ENCODE measurements around the gene CFLAR. TPM values are rescaled to one million over a fixed set of nuclear protein-coding genes. Genes with fewer than 3 reads are reported as not detected.

The CFLAR gene
- total and polyA plus RNA-seq, 9 of the 15 experiments (the other 6 are each of a cell fraction or from before 2014, with no cell fraction given): 27.5 to 102 (median 54.0) TPM

- no peak for TF ChIP-seq SAP30 (IDR thresholded peaks at IDR 0.05; ENCODE audit: borderline replicate concordance, insufficient read depth, low read depth, low read length, poor library complexity, severe bottlenecking)
- peak in 1 of 2 experiments; percentile 91; a peak in 3 of 4 replicates for TF ChIP-seq RCOR1 (IDR thresholded peaks at IDR 0.05; ENCODE audit: borderline replicate concordance in 1 of 2, low read depth in 2 of 2, low read length in 2 of 2)
- no peak; the same call in 1 of the 2 replicates for TF ChIP-seq CXXC5 (CRISPR knock-in tag; IDR thresholded peaks at IDR 0.05)
- 0 out of 4 replicates have a peak, but pooled peaks of 1 of the 2 experiments have one; percentile 30 for TF ChIP-seq NONO (IDR thresholded peaks at IDR 0.05; ENCODE audit: low read depth in 2 of 2, low read length in 1 of 2)
- TF ChIP-seq BACH1 (tag; IDR thresholded peaks at IDR 0.05): no peak
- no peak for TF ChIP-seq ZNF121 (CRISPR knock-in tag; conservative IDR thresholded peaks at IDR 0.05)
- no peak for TF ChIP-seq SRSF3 (IDR thresholded peaks at IDR 0.05; ENCODE audit: insufficient read depth, low read length)
- TF ChIP-seq FOS (IDR thresholded peaks at IDR 0.05; ENCODE audit: extremely low read depth, insufficient read length): no peak
- TF ChIP-seq ZKSCAN3 (CRISPR knock-in tag; IDR thresholded peaks at IDR 0.05): no peak
- no peak for TF ChIP-seq JUND (IDR thresholded peaks at IDR 0.05; ENCODE audit: borderline replicate concordance, low read depth, low read length)
- peak; percentile 23; the same call in 1 of the 3 replicates for TF ChIP-seq JUND (tag; IDR thresholded peaks at IDR 0.05; ENCODE audit: borderline replicate concordance, low read depth, low read length)
- TF ChIP-seq NBN (IDR thresholded peaks at IDR 0.05; ENCODE audit: low read depth): peak; percentile 75; the same call in 1 of the 2 replicates
- peak; percentile 25 for TF ChIP-seq DACH1 (IDR thresholded peaks at IDR 0.05; ENCODE audit: partially characterized antibody)
- peak; percentile 45; the same call in 1 of the 2 replicates for TF ChIP-seq EHMT2 (IDR thresholded peaks at IDR 0.05)
- TF ChIP-seq TOE1 (IDR thresholded peaks at IDR 0.05; ENCODE audit: borderline replicate concordance): peak; percentile 50; the same call in 1 of the 2 replicates
- no peak for TF ChIP-seq TOE1 (CRISPR knock-in tag; IDR thresholded peaks at IDR 0.05; ENCODE audit: borderline replicate concordance, low read depth)
- TF ChIP-seq ZNF274 (IDR thresholded peaks at IDR 0.05; ENCODE audit: borderline replicate concordance, low read depth, low read length): no peak
- no peak for TF ChIP-seq TEAD2 (tag; IDR thresholded peaks at IDR 0.05)
- TF ChIP-seq GATAD2B (IDR thresholded peaks at IDR 0.05; ENCODE audit: borderline replicate concordance): 0 out of 2 replicates have a peak, but pooled peaks have one; percentile 35
- no peak for TF ChIP-seq GTF2F1 (IDR thresholded peaks at IDR 0.05; ENCODE audit: low read depth, low read length)
- no peak for TF ChIP-seq POLR2AphosphoS2 (IDR thresholded peaks at IDR 0.05; ENCODE audit: low read length)
- peak; percentile 78 for TF ChIP-seq CBFA2T2 (conservative IDR thresholded peaks at IDR 0.05)
- TF ChIP-seq HDAC2 (IDR thresholded peaks at IDR 0.05): peak; percentile 78
- TF ChIP-seq BCL6 (CRISPR knock-in tag; IDR thresholded peaks at IDR 0.05): no peak
- TF ChIP-seq RAD21 (CRISPR knock-in tag; conservative IDR thresholded peaks at IDR 0.05 in 1 of 2, IDR thresholded peaks at IDR 0.05 in 1 of 2): 0 out of 4 replicates have a peak, but pooled peaks of 1 of the 2 experiments have one; percentile 11
- no peak for TF ChIP-seq MAFG (tag; conservative IDR thresholded peaks at IDR 0.05)
- no peak for TF ChIP-seq NFE2L1 (tag; IDR thresholded peaks at IDR 0.05; ENCODE audit: borderline replicate concordance, low read depth)
- no peak for TF ChIP-seq ATF1 (CRISPR knock-in tag; IDR thresholded peaks at IDR 0.05)
- TF ChIP-seq ATF1 (tag; IDR thresholded peaks at IDR 0.05): peak; percentile 58; the same call in 1 of the 2 replicates
- TF ChIP-seq ZNF133 (CRISPR knock-in tag; IDR thresholded peaks at IDR 0.05): no peak
- TF ChIP-seq ZC3H11A (IDR thresholded peaks at IDR 0.05; ENCODE audit: low read depth, low read length): no peak
- TF ChIP-seq LEF1 (IDR thresholded peaks at IDR 0.05): peak; percentile 48
- no peak for TF ChIP-seq MECOM (CRISPR knock-in tag; IDR thresholded peaks at IDR 0.05)
- TF ChIP-seq EP400 (IDR thresholded peaks at IDR 0.05): peak; percentile 59; the same call in 1 of the 2 replicates
- no peak for TF ChIP-seq KLF10 (CRISPR knock-in tag; IDR thresholded peaks at IDR 0.05)
Observed at GRCh38 chr2:201220102-201220570, 104.2 kb downstream of the CFLAR start (continued).

Data from K562 (cell line).